ENCODE measurements around the gene FGFBP1. TPM values are rescaled to one million over a fixed set of nuclear protein-coding genes. Genes with fewer than 3 reads are reported as not detected.
A peak's percentile ranks its signal among the peaks of the same experiment; 100 is the strongest.

Gene FGFBP1
- total RNA-seq, 1 experiment from 2014 or later: 133 TPM

DNA sequence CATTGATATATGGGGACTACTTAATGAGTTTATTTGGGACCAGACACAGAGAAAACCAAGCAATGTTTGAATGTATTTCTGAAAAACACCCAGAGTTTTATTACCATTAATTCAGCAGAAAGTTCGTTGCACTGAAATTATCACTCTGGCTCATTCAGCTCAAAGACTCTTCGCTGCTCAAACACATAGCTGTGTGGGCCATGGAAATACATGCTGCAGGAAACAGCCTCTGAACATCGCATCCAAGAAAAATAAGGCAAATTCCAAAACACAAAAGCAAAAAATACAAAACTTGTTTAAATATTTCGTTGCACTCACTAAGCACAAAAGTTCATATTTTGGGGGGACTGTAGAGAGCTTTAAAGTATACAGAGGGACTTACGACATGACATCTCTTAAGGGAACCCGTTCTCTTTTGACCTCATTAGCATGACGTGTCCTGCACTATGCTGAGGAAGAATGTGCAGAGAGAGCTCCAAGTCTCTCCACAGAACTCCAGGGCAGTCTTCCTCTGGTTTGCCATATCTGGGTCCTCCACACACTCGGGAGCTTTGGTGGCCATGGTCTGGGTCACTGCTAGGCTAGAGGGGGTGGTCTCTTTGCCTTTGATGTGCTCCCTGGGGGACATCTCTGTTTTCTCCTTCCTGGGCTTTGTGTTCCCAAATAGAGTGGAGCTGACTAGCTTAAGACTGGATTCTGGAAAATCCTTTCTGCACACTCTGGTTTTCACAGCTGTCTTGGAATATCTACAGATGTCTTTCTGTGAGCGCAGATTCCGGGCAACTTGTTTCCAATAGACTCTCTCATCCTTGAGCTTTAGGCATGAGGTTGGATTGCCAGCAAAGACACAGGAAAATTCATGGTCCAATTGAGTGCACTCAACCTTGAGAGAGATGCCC, 2.8 kb downstream of the FGFBP1 start:
- peaks cover 37% of the 10 kb centered on the region for H3K4me1 ChIP-seq (ENCODE audit: insufficient read depth, low read length)
- CTCF ChIA-PET: no interaction called here
- peak overlapping the region; percentile 63 for H3K4me3 ChIP-seq (ENCODE audit: low read length)
- no peak overlapping the region for H3K9ac ChIP-seq (ENCODE audit: low read length)
- peak overlapping the region; percentile 79 for H3K4me2 ChIP-seq (ENCODE audit: low read length)
- DNase-seq (no peak), ATAC-seq (no peak)
- H4K20me1 ChIP-seq (ENCODE audit: low read length): no peaks in the 10 kb centered on the region
- TF ChIP-seq EZH2phosphoT487 (IDR thresholded peaks at IDR 0.05; ENCODE audit: borderline replicate concordance, low read length): no peak
- no peak for TF ChIP-seq EZH2 (IDR thresholded peaks at IDR 0.05; ENCODE audit: low read length, unreplicated experiment)
- TF ChIP-seq, protein P1, sequence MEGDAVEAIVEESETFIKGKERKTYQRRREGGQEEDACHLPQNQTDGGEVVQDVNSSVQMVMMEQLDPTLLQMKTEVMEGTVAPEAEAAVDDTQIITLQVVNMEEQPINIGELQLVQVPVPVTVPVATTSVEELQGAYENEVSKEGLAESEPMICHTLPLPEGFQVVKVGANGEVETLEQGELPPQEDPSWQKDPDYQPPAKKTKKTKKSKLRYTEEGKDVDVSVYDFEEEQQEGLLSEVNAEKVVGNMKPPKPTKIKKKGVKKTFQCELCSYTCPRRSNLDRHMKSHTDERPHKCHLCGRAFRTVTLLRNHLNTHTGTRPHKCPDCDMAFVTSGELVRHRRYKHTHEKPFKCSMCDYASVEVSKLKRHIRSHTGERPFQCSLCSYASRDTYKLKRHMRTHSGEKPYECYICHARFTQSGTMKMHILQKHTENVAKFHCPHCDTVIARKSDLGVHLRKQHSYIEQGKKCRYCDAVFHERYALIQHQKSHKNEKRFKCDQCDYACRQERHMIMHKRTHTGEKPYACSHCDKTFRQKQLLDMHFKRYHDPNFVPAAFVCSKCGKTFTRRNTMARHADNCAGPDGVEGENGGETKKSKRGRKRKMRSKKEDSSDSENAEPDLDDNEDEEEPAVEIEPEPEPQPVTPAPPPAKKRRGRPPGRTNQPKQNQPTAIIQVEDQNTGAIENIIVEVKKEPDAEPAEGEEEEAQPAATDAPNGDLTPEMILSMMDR (conservative IDR thresholded peaks at IDR 0.05; ENCODE audit: low read depth, low read length): no peak
- no peaks in the 10 kb centered on the region for H3K9me3 ChIP-seq (ENCODE audit: low read length)
- H3K27me3 ChIP-seq (ENCODE audit: low read length): no peaks in the 10 kb centered on the region
- H3K79me2 ChIP-seq (ENCODE audit: low read length): peaks cover 29% of the 10 kb centered on the region
- peak overlapping the region; percentile 60; the same call in 1 of the 2 replicates for H3K27ac ChIP-seq (ENCODE audit: low read length)
- no peaks in the 10 kb centered on the region for H3F3A ChIP-seq (ENCODE audit: low read length, unreplicated experiment)
- no peak overlapping the region for H2AFZ ChIP-seq (ENCODE audit: low read length)
- no TSS peak for BruUV-seq (replicated peaks)
- POLR2A ChIA-PET (ENCODE audit: unreplicated experiment): no interaction called here
- H3K9me2 ChIP-seq (replicated peaks; ENCODE audit: low read length): no peaks in the 10 kb centered on the region
- intact Hi-C loops (cut with micrococcal nuclease): loop anchor here (5.0 kb wide), 1 partner anchor 53 kb away; no protein-coding TSS in a partner anchor
- H3K36me3 ChIP-seq (ENCODE audit: low read depth, low read length): peaks cover 7% of the 10 kb centered on the region

DNA sequence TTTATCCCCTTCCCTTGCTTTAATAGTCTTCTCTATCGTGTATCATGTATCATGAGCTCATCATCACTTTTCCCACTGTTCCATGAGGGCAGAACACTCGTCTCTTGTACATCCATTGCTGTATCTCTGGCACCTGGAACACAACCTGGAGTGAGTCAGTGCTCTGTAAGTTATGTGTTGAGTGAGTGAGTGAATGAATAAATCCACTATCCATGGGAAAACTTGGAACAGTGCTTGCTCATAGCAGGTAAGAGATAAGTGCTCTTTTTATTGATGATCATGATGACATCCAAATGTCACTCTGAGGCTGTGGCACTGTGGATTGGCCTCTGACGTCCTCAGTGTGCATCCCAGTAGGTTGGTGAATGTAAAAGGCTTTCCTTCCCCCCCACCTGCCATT, 4.3 kb downstream of the FGFBP1 start:
- ATAC-seq: no peak
- Histone ChIP-seq H3K27ac (ENCODE audit: low read length) (peak overlapping the region; percentile 72), H3K4me1 (ENCODE audit: insufficient read depth, low read length) (peaks cover 37% of the 10 kb centered on the region), H3K36me3 (ENCODE audit: low read depth, low read length) (peaks cover 7% of the 10 kb centered on the region), H3K79me2 (ENCODE audit: low read length) (peaks cover 29% of the 10 kb centered on the region), H3K9me2 (replicated peaks; ENCODE audit: low read length) (no peaks in the 10 kb centered on the region), H3K27me3 (ENCODE audit: low read length) (no peaks in the 10 kb centered on the region), H2AFZ (ENCODE audit: low read length) (no peak overlapping the region), H3K9ac (ENCODE audit: low read length) (peak overlapping the region; percentile 4; the same call in 1 of the 2 replicates), H3K4me3 (ENCODE audit: low read length) (no peak overlapping the region), H3K4me2 (ENCODE audit: low read length) (no peak overlapping the region), H3K9me3 (ENCODE audit: low read length) (no peaks in the 10 kb centered on the region), H3F3A (ENCODE audit: low read length, unreplicated experiment) (no peaks in the 10 kb centered on the region), H4K20me1 (ENCODE audit: low read length) (no peaks in the 10 kb centered on the region)
- peak; percentile 52 for DNase-seq
- POLR2A ChIA-PET (ENCODE audit: unreplicated experiment): no interaction called here
- BruUV-seq (replicated peaks): no TSS peak
- no peak for TF ChIP-seq EZH2 (IDR thresholded peaks at IDR 0.05; ENCODE audit: low read length, unreplicated experiment)
- TF ChIP-seq, protein P1 (conservative IDR thresholded peaks at IDR 0.05; ENCODE audit: low read depth, low read length): no peak
- no peak for TF ChIP-seq EZH2phosphoT487 (IDR thresholded peaks at IDR 0.05; ENCODE audit: borderline replicate concordance, low read length)
- CTCF ChIA-PET: no interaction called here
- intact Hi-C loops (cut with micrococcal nuclease): no loop called here
